ENCODE results near the gene ZNF32.

DNA sequence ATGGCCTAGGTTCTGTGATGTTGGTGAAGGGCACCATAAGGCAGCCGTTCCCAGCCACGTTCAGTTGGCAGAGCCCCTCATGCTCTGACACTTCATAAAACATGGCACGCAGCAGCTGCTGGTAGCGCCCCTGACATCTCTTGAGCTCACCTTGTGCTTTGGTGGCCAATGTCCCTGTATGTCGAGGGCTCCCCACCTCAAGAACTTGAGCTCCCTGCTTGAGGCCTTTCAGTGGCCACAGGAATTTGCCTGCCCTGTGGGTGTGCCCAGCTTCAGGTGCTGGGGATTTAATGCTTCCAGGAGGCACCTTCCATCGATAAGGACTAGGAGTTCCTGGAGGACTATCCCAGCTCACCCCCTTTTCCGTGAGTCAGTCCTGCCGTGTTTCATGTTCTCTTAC is 9.5 kb upstream of the ZNF32 start:
- TF ChIP-seq, protein P1, sequence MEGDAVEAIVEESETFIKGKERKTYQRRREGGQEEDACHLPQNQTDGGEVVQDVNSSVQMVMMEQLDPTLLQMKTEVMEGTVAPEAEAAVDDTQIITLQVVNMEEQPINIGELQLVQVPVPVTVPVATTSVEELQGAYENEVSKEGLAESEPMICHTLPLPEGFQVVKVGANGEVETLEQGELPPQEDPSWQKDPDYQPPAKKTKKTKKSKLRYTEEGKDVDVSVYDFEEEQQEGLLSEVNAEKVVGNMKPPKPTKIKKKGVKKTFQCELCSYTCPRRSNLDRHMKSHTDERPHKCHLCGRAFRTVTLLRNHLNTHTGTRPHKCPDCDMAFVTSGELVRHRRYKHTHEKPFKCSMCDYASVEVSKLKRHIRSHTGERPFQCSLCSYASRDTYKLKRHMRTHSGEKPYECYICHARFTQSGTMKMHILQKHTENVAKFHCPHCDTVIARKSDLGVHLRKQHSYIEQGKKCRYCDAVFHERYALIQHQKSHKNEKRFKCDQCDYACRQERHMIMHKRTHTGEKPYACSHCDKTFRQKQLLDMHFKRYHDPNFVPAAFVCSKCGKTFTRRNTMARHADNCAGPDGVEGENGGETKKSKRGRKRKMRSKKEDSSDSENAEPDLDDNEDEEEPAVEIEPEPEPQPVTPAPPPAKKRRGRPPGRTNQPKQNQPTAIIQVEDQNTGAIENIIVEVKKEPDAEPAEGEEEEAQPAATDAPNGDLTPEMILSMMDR (IDR thresholded peaks at IDR 0.05; ENCODE audit: low read length): no peak
- TF ChIP-seq EZH2 (optimal IDR thresholded peaks at IDR 0.05; ENCODE audit: low read depth, low read length): no peak
